CD4-positive, alpha-beta memory T cell (primary cell): ENCODE measurements around the gene HOXB4. TPM values are rescaled to one million over a fixed set of nuclear protein-coding genes. Genes with fewer than 3 reads are reported as not detected.

Experiments
- CTCF ChIA-PET: fragments of 350-600 bp; sonication (Branson Sonifier 250); formaldehyde crosslinking; loops from one replicate; lab custom pipeline; 2021; ENCODE audit warnings: inconsistent platforms; ENCODE audit not compliant: partially characterized antibody; lab: Charles Lee
- POLR2A ChIA-PET: fragments of 350-600 bp; sonication (Branson Sonifier 250); formaldehyde crosslinking; loops from one replicate; lab custom pipeline; 2021; ENCODE audit not compliant: partially characterized antibody; lab: Charles Lee
- DNase-seq, 5 donors: peaks; one replicate each; pipeline versions ENCODE4 v3.0.0 to v3.0.0-alpha.2; 2020 to 2022; ENCODE audit warnings: mixed read lengths in 1 of 5
- H3K27ac ChIP-seq: one replicate; pipeline ENCODE4 v1.7.0; 2013; ENCODE audit warnings: low read depth, low read length
- H3K27me3 ChIP-seq: 2 replicates; pipeline ENCODE4 v1.7.0; 2013; ENCODE audit warnings: mild to moderate bottlenecking, low read length, moderate library complexity; ENCODE audit not compliant: insufficient read depth
- H3K36me3 ChIP-seq: 2 replicates; pipeline ENCODE4 v1.7.0; 2013; ENCODE audit warnings: mild to moderate bottlenecking, low read length, moderate library complexity; ENCODE audit not compliant: insufficient read depth
- H3K4me1 ChIP-seq: 2 replicates; pipeline ENCODE4 v1.7.0; 2013; ENCODE audit warnings: mild to moderate bottlenecking, low read length, moderate library complexity; ENCODE audit not compliant: insufficient read depth
- H3K4me3 ChIP-seq, 2 donors: one replicate each; pipeline ENCODE4 v1.7.0; 2013; ENCODE audit warnings: low read length in 2 of 2, mild to moderate bottlenecking in 1 of 2
- H3K9me3 ChIP-seq, 2 donors: one replicate each; pipeline ENCODE4 v1.7.0; 2013; ENCODE audit warnings: low read length in 2 of 2, control low read depth in 1 of 2; ENCODE audit not compliant: control insufficient read depth in 1 of 2
- H3K27ac Mint-ChIP-seq, 7 donors: one replicate each; pipeline ENCODE4 v1.8.0; 2020 to 2021; ENCODE audit warnings: mixed read lengths in 7 of 7, mild to moderate bottlenecking in 6 of 7, inconsistent platforms in 3 of 7, moderate library complexity in 3 of 7
- H3K27me3 Mint-ChIP-seq, 2 donors: one replicate each; pipeline ENCODE4 v1.8.0; 2020 to 2021; ENCODE audit warnings: mixed read lengths in 2 of 2
- H3K36me3 Mint-ChIP-seq, 2 donors: one replicate each; pipeline ENCODE4 v1.8.0; 2020 to 2021; ENCODE audit warnings: mixed read lengths in 2 of 2, inconsistent platforms in 1 of 2, mild to moderate bottlenecking in 1 of 2
- H3K4me1 Mint-ChIP-seq, 4 donors: one replicate each; pipeline ENCODE4 v1.8.0; 2020 to 2021; ENCODE audit warnings: mixed read lengths in 4 of 4, mild to moderate bottlenecking in 1 of 4
- H3K4me3 Mint-ChIP-seq, 8 donors: one replicate each; pipeline ENCODE4 v1.8.0; 2020 to 2021; ENCODE audit warnings: mixed read lengths in 8 of 8, mild to moderate bottlenecking in 7 of 8, moderate library complexity in 6 of 8, inconsistent platforms in 3 of 8
- H3K9me3 Mint-ChIP-seq, 8 donors: one replicate each; pipeline ENCODE4 v1.8.0; 2020 to 2021; ENCODE audit warnings: mixed read lengths in 8 of 8, mild to moderate bottlenecking in 5 of 8, inconsistent platforms in 3 of 8, moderate library complexity in 1 of 8
- intact Hi-C: fragments of 100-400 bp; cut with micrococcal nuclease; formaldehyde crosslinking; loops from one replicate; pipeline ENCODE4 v1.15.1; 2023
- polyA plus RNA-seq, 2 donors: library from polyadenylated mRNA; unstranded; fragments of 300-500 nt; fragmentation: Illumina TruSeq; gene quantifications; one replicate each; pipeline ENCODE4 v1.2.3, GENCODE V29; 2021
- total RNA-seq, 2 experiments: library from RNA; stranded (reverse); gene quantifications; one replicate each; pipeline ENCODE4 v1.2.3, GENCODE V29; 2021

The HOXB4 gene
- total and polyA plus RNA-seq, 4 experiments from 2014 or later, result 0.11 to 4.5 (median 1.6) TPM

GRCh38 chr17:48564188-48565021 lies 13.7 kb downstream of the HOXB4 start:
- CTCF ChIA-PET, result no interaction called here
- Mint-ChIP-seq H3K27me3 (peaks cover 3 to 8% of the 10 kb centered on the region in 2 donors), H3K27ac (peak overlapping the region in 1 of 7 donors; percentile 31), H3K36me3 (no peaks in the 10 kb centered on the region), H3K4me3 (peak overlapping the region in 1 of 8 donors; percentile 12), H3K4me1 (peaks cover 5 to 10% (median 7%) of the 10 kb centered on the region in 4 donors), H3K9me3 (no peaks in the 10 kb centered on the region)
- H3K9me3 ChIP-seq, result no peaks in the 10 kb centered on the region
- intact Hi-C loops, result no loop called here
- no peaks in the 10 kb centered on the region for H3K36me3 ChIP-seq
- H3K27me3 ChIP-seq, result no peaks in the 10 kb centered on the region
- DNase-seq, result no peak
- no peak overlapping the region for H3K27ac ChIP-seq
- POLR2A ChIA-PET, result interaction anchor here (2.0 kb wide), 1 partner anchor 23 kb away, joined by 5 read pairs; no protein-coding TSS in a partner anchor
- H3K4me1 ChIP-seq, result peaks cover 15% of the 10 kb centered on the region
- H3K4me3 ChIP-seq, result no peak overlapping the region

GRCh38 chr17:48563867-48564187 lies 14.3 kb downstream of the HOXB4 start:
- H3K27me3 ChIP-seq, result no peaks in the 10 kb centered on the region
- no peaks in the 10 kb centered on the region for H3K9me3 Mint-ChIP-seq
- H3K4me3 ChIP-seq, result no peak overlapping the region
- no peak overlapping the region for H3K27ac ChIP-seq
- H3K27ac Mint-ChIP-seq, result no peak overlapping the region
- no peak for DNase-seq
- intact Hi-C loops, result no loop called here
- H3K36me3 ChIP-seq, result no peaks in the 10 kb centered on the region
- ChIA-PET POLR2A (interaction anchor here (2.0 kb wide), 1 partner anchor 22 kb away, joined by 5 read pairs; no protein-coding TSS in a partner anchor), CTCF (no interaction called here)
- H3K4me1 Mint-ChIP-seq, result peaks cover 5 to 10% (median 6%) of the 10 kb centered on the region in 4 donors
- peaks cover 15% of the 10 kb centered on the region for H3K4me1 ChIP-seq
- H3K36me3 Mint-ChIP-seq, result no peaks in the 10 kb centered on the region
- peak overlapping the region in 2 of 8 donors; percentile 27 to 37 for H3K4me3 Mint-ChIP-seq
- no peaks in the 10 kb centered on the region for H3K9me3 ChIP-seq
- H3K27me3 Mint-ChIP-seq, result peaks cover 3 to 5% of the 10 kb centered on the region in 2 donors

- ChIA-PET POLR2A (interaction anchor here (2.0 kb wide), 1 partner anchor 22 kb away, joined by 5 read pairs; no protein-coding TSS in a partner anchor), CTCF (no interaction called here)
- H3K36me3 Mint-ChIP-seq, result no peaks in the 10 kb centered on the region
- no peak overlapping the region for H3K27ac Mint-ChIP-seq
- Histone ChIP-seq H3K4me3 (no peak overlapping the region), H3K4me1 (peaks cover 13% of the 10 kb centered on the region), H3K9me3 (no peaks in the 10 kb centered on the region), H3K27ac (no peak overlapping the region), H3K27me3 (no peaks in the 10 kb centered on the region), H3K36me3 (no peaks in the 10 kb centered on the region)
- no peaks in the 10 kb centered on the region for H3K9me3 Mint-ChIP-seq
- H3K27me3 Mint-ChIP-seq, result peaks cover 2 to 3% of the 10 kb centered on the region in 2 donors
- H3K4me3 Mint-ChIP-seq, result peak overlapping the region in 2 of 8 donors; percentile 27 to 37
- intact Hi-C loops, result no loop called here
- no peak for DNase-seq
- H3K4me1 Mint-ChIP-seq, result peaks cover 2 to 7% (median 4%) of the 10 kb centered on the region in 4 donors
Observed at GRCh38 chr17:48563385-48563838, 14.7 kb downstream of the HOXB4 start.

GRCh38 chr17:48562934-48563333 lies 15.2 kb downstream of the HOXB4 start:
- Mint-ChIP-seq H3K27ac (no peak overlapping the region), H3K36me3 (no peaks in the 10 kb centered on the region), H3K4me1 (peaks cover 0 to 5% (median 2%) of the 10 kb centered on the region in 4 donors), H3K27me3 (peaks cover 0 to 3% of the 10 kb centered on the region in 2 donors), H3K4me3 (no peak overlapping the region), H3K9me3 (no peaks in the 10 kb centered on the region)
- H3K4me3 ChIP-seq, result no peak overlapping the region
- peaks cover 12% of the 10 kb centered on the region for H3K4me1 ChIP-seq
- H3K27ac ChIP-seq, result no peak overlapping the region
- POLR2A ChIA-PET, result interaction anchor here (2.0 kb wide), 1 partner anchor 21 kb away, joined by 5 read pairs; no protein-coding TSS in a partner anchor
- no peaks in the 10 kb centered on the region for H3K36me3 ChIP-seq
- intact Hi-C loops, result no loop called here
- H3K27me3 ChIP-seq, result no peaks in the 10 kb centered on the region
- no peaks in the 10 kb centered on the region for H3K9me3 ChIP-seq
- CTCF ChIA-PET, result no interaction called here
- DNase-seq, result no peak

GRCh38 chr17:48561884-48562810 lies 16.0 kb downstream of the HOXB4 start:
- no peak overlapping the region for H3K4me3 ChIP-seq
- H3K36me3 ChIP-seq, result no peaks in the 10 kb centered on the region
- H3K4me1 ChIP-seq, result peaks cover 12% of the 10 kb centered on the region
- Mint-ChIP-seq H3K27ac (peak overlapping the region in 1 of 7 donors; percentile 78), H3K4me3 (peak overlapping the region in 1 of 8 donors; percentile 5), H3K36me3 (no peaks in the 10 kb centered on the region), H3K9me3 (no peaks in the 10 kb centered on the region), H3K27me3 (peaks cover 0 to 3% of the 10 kb centered on the region in 2 donors), H3K4me1 (peaks cover 0 to 5% (median 2%) of the 10 kb centered on the region in 4 donors)
- POLR2A ChIA-PET, result interaction anchor here (2.0 kb wide), 1 partner anchor 20 kb away, joined by 5 read pairs; no protein-coding TSS in a partner anchor
- H3K27me3 ChIP-seq, result no peaks in the 10 kb centered on the region
- no peak overlapping the region for H3K27ac ChIP-seq
- CTCF ChIA-PET, result no interaction called here
- no peaks in the 10 kb centered on the region for H3K9me3 ChIP-seq
- intact Hi-C loops, result no loop called here
- no peak for DNase-seq

- no peaks in the 10 kb centered on the region for H3K36me3 ChIP-seq
- H3K4me1 Mint-ChIP-seq, result peaks cover 9 to 13% (median 9%) of the 10 kb centered on the region in 4 donors
- H3K36me3 Mint-ChIP-seq, result no peaks in the 10 kb centered on the region
- intact Hi-C loops, result no loop called here
- DNase-seq, result no peak
- peaks cover 5 to 6% of the 10 kb centered on the region in 2 donors for H3K27me3 Mint-ChIP-seq
- no peak overlapping the region for H3K27ac ChIP-seq
- H3K9me3 Mint-ChIP-seq, result no peaks in the 10 kb centered on the region
- CTCF ChIA-PET, result interaction anchor here (1.1 kb wide), 1 partner anchor 14 kb away, joined by 3 read pairs; no protein-coding TSS in a partner anchor
- no peaks in the 10 kb centered on the region for H3K27me3 ChIP-seq
- H3K4me1 ChIP-seq, result peaks cover 12% of the 10 kb centered on the region
- H3K4me3 Mint-ChIP-seq, result no peak overlapping the region
- no peaks in the 10 kb centered on the region for H3K9me3 ChIP-seq
- H3K27ac Mint-ChIP-seq, result peak overlapping the region in 1 of 7 donors; percentile 14
- POLR2A ChIA-PET, result no interaction called here
- H3K4me3 ChIP-seq, result no peak overlapping the region
Observed at GRCh38 chr17:48559840-48560817, 18.0 kb downstream of the HOXB4 start.
